Measurements from ENCODE around the gene ARHGAP11A.

ARHGAP11A gene

DNA sequence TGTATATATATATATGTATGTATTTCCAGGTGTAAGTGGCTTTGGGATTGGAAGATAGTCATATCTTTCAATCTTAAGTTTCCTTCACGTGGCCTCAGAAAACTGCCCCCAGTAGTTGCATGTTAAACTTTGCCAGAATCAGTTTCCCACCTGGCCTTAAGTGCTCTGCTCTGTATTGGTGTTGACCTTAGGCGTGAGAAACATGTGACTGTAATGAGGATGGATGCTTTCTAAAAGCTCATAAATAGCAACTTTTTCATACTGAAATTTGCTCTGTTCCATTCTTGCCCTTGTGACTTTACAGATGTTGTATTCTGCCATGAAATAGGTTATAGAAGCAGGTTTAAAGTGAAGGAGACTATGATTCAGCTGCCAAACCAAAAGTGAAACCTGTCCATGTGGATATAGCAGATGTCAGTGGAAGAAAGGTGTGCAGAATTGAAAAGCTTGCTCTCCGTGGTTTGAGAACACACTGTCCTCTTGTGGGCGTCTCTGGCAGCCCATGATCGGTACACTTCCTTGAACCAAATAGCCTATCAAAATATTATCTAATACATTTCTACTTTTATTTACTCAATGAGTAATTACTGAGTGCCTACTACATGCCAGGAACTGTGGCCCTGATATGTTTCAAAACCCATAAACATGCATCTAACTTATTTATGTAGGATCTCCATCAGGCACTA is 42.0 kb downstream of the ARHGAP11A start:
- peak; percentile 23 for DNase-seq (ENCODE audit: low spot score)

DNA sequence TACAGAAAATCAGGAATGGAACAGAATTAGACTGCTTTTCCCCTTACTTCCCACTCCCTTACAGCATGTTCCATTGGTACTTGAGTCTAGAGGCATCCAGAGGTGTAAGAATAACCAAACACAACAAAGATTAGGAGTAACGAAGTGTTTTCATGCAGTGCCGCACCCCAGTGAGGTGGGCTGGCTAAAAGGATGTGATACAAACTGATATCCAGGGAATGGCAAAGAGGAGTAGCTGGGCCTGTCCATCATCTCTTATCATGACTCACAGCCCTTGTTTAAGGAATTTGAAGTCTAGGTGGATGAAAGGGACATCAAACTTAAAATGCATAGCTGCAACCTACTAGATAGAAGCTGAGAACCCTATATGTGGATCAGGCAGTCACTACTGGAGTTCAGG is 42.6 kb downstream of the ARHGAP11A start:
- DNase-seq (ENCODE audit: low spot score): no peak

- no peak for DNase-seq (ENCODE audit: low spot score)
Measured at GRCh38 chr15:32659340-32660155, 44.2 kb downstream of the ARHGAP11A start.

- no peak for DNase-seq (ENCODE audit: low spot score)
Measured at GRCh38 chr15:32663671-32664070, 48.4 kb downstream of the ARHGAP11A start.

GRCh38 chr15:32664796-32665195 is 49.5 kb downstream of the ARHGAP11A start:
- DNase-seq (ENCODE audit: low spot score): no peak

GRCh38 chr15:32667321-32667720 is 52.0 kb downstream of the ARHGAP11A start:
- DNase-seq (ENCODE audit: low spot score): no peak

GRCh38 chr15:32668942-32669341 is 53.6 kb downstream of the ARHGAP11A start:
- DNase-seq (ENCODE audit: low spot score): no peak

DNA sequence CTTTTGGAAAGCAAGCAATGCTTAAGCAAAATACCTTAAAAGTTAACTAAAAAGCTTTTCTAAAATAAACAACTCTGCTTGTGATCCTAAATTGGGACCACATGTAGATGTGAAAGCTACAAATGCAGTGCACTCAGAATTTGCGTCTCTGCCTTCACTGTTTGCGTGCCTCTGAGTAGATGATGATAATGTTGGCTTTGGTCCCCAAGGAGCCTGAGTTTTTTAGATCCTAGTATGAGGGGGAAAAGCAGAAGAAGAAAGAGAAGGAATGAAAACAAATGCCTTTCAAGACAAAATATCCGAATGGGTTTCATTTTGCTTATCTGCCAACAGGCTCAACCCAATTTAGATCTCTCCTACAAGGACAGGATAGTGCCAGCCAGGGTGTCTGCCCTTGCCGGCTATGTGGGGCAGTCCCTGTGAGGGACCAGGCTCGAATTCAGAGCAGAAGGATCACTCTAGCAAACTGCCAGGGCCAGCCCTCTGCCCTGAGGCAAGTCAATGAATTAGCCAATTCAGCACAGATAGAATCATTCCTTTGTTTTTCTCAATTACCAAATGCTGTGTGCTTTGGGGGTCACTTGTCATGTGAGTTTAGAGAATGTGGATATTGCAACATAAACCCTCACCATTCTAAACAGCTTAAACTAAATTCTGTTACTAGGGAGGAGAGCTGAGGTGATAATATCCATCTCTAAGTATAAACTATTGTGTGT is 54.8 kb downstream of the ARHGAP11A start:
- DNase-seq (ENCODE audit: low spot score): no peak

- DNase-seq (ENCODE audit: low spot score): no peak
Measured at GRCh38 chr15:32670623-32671022, 55.3 kb downstream of the ARHGAP11A start.

- DNase-seq (ENCODE audit: low spot score): no peak
Measured at GRCh38 chr15:32671339-32672325, 56.3 kb downstream of the ARHGAP11A start.

GRCh38 chr15:32674681-32675080 is 59.4 kb downstream of the ARHGAP11A start:
- DNase-seq (ENCODE audit: low spot score): no peak

DNA sequence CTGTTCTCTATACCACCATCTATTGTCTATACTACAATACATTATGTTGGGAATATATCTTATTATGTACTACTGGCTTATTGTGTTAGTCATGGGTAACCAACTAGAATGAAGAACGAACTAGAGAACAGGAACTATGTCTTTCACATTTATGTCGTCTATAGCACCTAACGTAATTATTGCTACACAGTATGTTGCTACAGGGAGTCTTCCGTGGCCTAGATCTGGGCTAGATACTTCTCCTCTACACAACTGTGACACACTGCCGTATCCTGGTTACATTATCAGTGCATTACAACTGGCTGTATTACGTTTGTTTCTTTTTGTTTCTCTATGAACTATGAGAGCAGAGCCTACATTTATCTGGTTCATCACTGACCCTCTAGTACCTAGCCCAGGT is 60.2 kb downstream of the ARHGAP11A start:
- DNase-seq (ENCODE audit: low spot score): no peak

GRCh38 chr15:32676169-32676568 is 60.9 kb downstream of the ARHGAP11A start:
- no peak for DNase-seq (ENCODE audit: low spot score)

DNA sequence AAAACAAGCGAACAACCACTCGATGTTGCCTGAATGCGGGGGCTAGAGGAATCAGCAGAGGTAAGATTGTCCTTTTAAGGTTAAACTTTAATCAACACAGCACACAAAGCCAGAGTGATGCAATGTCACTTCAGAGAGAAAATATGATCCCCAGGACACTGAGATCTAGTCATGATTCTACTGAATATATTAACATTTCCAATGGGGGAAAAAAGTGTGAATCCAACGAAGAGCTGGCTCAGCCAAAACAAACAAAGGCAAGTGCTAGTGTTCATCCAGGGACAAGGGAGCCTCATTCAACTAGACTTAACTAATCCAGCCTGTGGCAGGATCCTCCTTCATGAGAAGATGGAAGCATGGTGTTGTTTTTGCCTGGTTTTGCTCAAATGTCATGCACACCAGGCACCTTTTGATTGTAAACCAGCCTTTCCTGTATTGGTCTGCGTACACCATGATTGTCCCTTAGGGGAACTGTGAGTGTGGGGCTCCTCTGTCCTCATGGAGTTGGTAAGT is 62.0 kb downstream of the ARHGAP11A start:
- DNase-seq (ENCODE audit: low spot score): no peak

DNA sequence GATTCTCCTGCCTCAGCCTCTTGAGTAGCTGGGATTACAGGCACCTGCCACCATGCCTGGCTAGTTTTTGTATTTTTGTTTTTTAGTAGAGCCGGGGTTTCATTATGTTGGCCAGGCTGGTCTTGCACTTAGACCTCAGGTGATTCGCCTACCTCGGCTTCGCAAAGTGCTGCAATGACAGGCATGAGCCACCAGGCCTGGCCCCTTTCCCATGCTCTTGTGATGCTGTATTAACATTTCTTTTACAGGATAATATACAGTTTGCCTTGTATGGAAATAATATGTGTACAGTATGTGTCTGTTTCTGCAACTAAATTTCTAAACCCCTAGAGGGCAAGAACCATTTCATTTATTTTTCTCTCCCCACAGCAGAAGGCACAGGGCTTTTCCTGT is 64.0 kb downstream of the ARHGAP11A start:
- DNase-seq (ENCODE audit: low spot score): no peak

DNA sequence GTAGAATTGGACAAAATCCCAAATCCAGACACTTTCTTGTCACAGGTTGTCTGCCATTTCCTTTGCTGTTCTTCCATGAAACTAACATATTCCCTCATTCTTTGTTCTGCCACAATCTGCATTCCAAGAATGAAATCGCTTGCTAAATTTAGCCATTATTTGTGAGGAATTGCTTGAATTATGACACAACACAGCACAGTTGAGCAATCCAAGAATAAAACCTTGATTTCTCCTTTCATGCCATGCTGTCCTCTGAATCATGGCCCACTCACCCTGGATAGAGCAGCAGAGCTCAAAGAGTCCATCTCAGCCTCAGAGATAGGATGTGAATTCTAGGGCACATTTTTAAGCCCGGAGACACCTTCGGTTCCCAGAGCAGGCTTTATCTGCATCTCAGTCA is 67.3 kb downstream of the ARHGAP11A start:
- DNase-seq (ENCODE audit: low spot score): no peak

- DNase-seq (ENCODE audit: low spot score): no peak
Measured at GRCh38 chr15:32682977-32683630, 67.8 kb downstream of the ARHGAP11A start.

- no peak for DNase-seq (ENCODE audit: low spot score)
Measured at GRCh38 chr15:32683906-32684584, 68.7 kb downstream of the ARHGAP11A start.

- no peak for DNase-seq (ENCODE audit: low spot score)
Measured at GRCh38 chr15:32685576-32685975, 70.3 kb downstream of the ARHGAP11A start.

GRCh38 chr15:32687556-32687955 is 72.3 kb downstream of the ARHGAP11A start:
- DNase-seq (ENCODE audit: low spot score): no peak
